ENCODE measurements around the gene PACS2. TPM values are rescaled to one million over a fixed set of nuclear protein-coding genes. Genes with fewer than 3 reads are reported as not detected.
A peak's percentile ranks its signal among the peaks of the same experiment; 100 is the strongest.

The PACS2 gene
- total RNA-seq, 2 donors from 2014 or later = 117 to 121 TPM

- Mint-ChIP-seq H3K27me3 (ENCODE audit: insufficient read depth) (peaks cover 12% of the 10 kb centered on the region), H3K9me3 (no peaks in the 10 kb centered on the region), H3K27ac (peak within 1 kb of the TSS; percentile 90), H3K4me1 (peaks cover 8% of the 10 kb centered on the region), H3K4me3 (peak within 1 kb of the TSS; percentile 85), H3K36me3 (ENCODE audit: low read depth) (peaks cover 15% of the 10 kb centered on the region)
- TF ChIP-seq, protein P1, sequence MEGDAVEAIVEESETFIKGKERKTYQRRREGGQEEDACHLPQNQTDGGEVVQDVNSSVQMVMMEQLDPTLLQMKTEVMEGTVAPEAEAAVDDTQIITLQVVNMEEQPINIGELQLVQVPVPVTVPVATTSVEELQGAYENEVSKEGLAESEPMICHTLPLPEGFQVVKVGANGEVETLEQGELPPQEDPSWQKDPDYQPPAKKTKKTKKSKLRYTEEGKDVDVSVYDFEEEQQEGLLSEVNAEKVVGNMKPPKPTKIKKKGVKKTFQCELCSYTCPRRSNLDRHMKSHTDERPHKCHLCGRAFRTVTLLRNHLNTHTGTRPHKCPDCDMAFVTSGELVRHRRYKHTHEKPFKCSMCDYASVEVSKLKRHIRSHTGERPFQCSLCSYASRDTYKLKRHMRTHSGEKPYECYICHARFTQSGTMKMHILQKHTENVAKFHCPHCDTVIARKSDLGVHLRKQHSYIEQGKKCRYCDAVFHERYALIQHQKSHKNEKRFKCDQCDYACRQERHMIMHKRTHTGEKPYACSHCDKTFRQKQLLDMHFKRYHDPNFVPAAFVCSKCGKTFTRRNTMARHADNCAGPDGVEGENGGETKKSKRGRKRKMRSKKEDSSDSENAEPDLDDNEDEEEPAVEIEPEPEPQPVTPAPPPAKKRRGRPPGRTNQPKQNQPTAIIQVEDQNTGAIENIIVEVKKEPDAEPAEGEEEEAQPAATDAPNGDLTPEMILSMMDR (conservative IDR thresholded peaks at IDR 0.05) = no peak
- Histone ChIP-seq H3K27me3 (ENCODE audit: control insufficient read depth, insufficient read depth, low read length, poor library complexity, severe bottlenecking) (peaks cover 2% of the 10 kb centered on the region), H3K4me3 (ENCODE audit: low read length) (peak within 1 kb of the TSS; percentile 88), H3K36me3 (ENCODE audit: control insufficient read depth, insufficient read depth, low read length) (peaks cover 19% of the 10 kb centered on the region), H3K9me3 (ENCODE audit: control insufficient read depth, low read length) (no peaks in the 10 kb centered on the region), H3K4me1 (ENCODE audit: control insufficient read depth, insufficient read depth, low read length) (peaks cover 4% of the 10 kb centered on the region), H3K27ac (ENCODE audit: low read depth, low read length) (no peak within 1 kb of the TSS), H3K9ac (ENCODE audit: extremely low read depth, low read length, poor library complexity, severe bottlenecking) (peak within 1 kb of the TSS; percentile 76)
- DNase-seq = peak; percentile 60
- 8 to 22% methylated on average over 10 to 96 of the region's 96 CpGs for WGBS, 2 experiments (ENCODE audit: insufficient coverage in 1 of 2, insufficient read length in 1 of 2)
Measured at GRCh38 chr14:105419195-105420091, 104.9 kb downstream of the PACS2 start, which contains the start of gene MTA1. Gene MTA1 (plus strand): TSS chr14:105419827. CDS start chr14:105420036, 209 bp downstream.

DNA sequence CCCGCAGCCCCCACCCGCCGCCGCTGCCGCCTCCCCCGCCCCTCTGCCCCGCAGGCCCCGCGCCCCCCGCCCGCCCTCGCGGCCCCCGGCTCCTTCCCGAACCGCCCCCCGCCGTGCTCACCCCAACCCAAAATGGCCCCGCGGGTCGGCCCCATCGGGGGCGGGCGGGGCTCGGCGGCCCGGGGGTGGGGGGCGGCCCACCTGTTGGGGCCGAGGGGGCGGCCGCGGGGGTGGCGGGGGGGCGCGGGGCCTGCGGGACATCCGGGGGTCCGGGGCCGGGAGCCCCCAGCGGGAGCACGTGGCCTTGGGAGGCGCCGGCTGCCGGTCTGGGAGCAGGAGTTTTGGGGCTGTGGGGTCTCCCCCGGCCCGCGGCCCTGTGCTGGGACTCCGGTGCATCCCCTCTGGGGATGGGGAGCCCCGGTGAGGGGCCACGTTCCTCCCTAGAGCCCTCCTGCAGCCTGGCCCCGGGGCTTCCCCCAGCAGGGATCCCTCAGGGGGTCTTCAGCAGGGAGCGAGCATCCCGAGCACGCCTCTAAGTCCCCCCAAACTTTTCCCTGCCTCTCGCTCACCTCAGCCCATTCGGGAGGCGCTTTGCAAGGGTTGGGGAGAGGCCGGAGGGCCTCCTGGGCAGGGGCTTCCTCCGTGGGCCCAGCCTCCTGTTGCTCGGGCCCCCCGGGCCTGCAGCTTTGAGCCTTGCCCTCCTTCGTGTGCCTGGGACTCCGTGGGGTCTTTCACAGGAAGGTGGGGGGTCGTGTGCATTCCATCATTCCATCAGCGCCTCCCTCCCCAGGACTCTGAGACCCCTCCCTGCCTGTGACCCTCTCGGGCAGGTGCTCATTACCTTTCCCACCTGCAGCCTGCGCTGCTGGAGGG lies 105.8 kb downstream of the PACS2 start:
- 2 to 3% methylated on average over 12 to 57 of the region's 67 CpGs for WGBS, 2 experiments (ENCODE audit: insufficient coverage in 1 of 2, insufficient read length in 1 of 2)
- Mint-ChIP-seq H3K27ac (peak overlapping the region; percentile 90), H3K4me3 (peak overlapping the region; percentile 85), H3K4me1 (peaks cover 6% of the 10 kb centered on the region), H3K9me3 (no peaks in the 10 kb centered on the region), H3K27me3 (ENCODE audit: insufficient read depth) (peaks cover 8% of the 10 kb centered on the region), H3K36me3 (ENCODE audit: low read depth) (peaks cover 23% of the 10 kb centered on the region)
- no peaks in the 10 kb centered on the region for H3K27me3 ChIP-seq (ENCODE audit: control insufficient read depth, insufficient read depth, low read length, poor library complexity, severe bottlenecking)
- H3K4me1 ChIP-seq (ENCODE audit: control insufficient read depth, insufficient read depth, low read length) = peaks cover 4% of the 10 kb centered on the region
- peak overlapping the region; percentile 76 for H3K9ac ChIP-seq (ENCODE audit: extremely low read depth, low read length, poor library complexity, severe bottlenecking)
- H3K36me3 ChIP-seq (ENCODE audit: control insufficient read depth, insufficient read depth, low read length) = peaks cover 19% of the 10 kb centered on the region
- no peak for DNase-seq
- TF ChIP-seq, protein P1 (conservative IDR thresholded peaks at IDR 0.05) = no peak
- H3K4me3 ChIP-seq (ENCODE audit: low read length) = peak overlapping the region; percentile 88
- no peak overlapping the region for H3K27ac ChIP-seq (ENCODE audit: low read depth, low read length)
- no peaks in the 10 kb centered on the region for H3K9me3 ChIP-seq (ENCODE audit: control insufficient read depth, low read length)

- peak overlapping the region; percentile 88 for H3K4me3 ChIP-seq (ENCODE audit: low read length)
- H3K27ac ChIP-seq (ENCODE audit: low read depth, low read length) = peak overlapping the region; percentile 17
- TF ChIP-seq, protein P1 (conservative IDR thresholded peaks at IDR 0.05) = no peak
- Mint-ChIP-seq H3K36me3 (ENCODE audit: low read depth) (peaks cover 30% of the 10 kb centered on the region), H3K4me3 (peak overlapping the region; percentile 85), H3K4me1 (peaks cover 6% of the 10 kb centered on the region), H3K27me3 (ENCODE audit: insufficient read depth) (peaks cover 6% of the 10 kb centered on the region), H3K27ac (peak overlapping the region; percentile 90), H3K9me3 (no peaks in the 10 kb centered on the region)
- peak overlapping the region; percentile 76 for H3K9ac ChIP-seq (ENCODE audit: extremely low read depth, low read length, poor library complexity, severe bottlenecking)
- peaks cover 22% of the 10 kb centered on the region for H3K36me3 ChIP-seq (ENCODE audit: control insufficient read depth, insufficient read depth, low read length)
- no peaks in the 10 kb centered on the region for H3K27me3 ChIP-seq (ENCODE audit: control insufficient read depth, insufficient read depth, low read length, poor library complexity, severe bottlenecking)
- H3K4me1 ChIP-seq (ENCODE audit: control insufficient read depth, insufficient read depth, low read length) = peaks cover 4% of the 10 kb centered on the region
- DNase-seq = no peak
- no peaks in the 10 kb centered on the region for H3K9me3 ChIP-seq (ENCODE audit: control insufficient read depth, low read length)
- 70 to 93% methylated on average over 3 to 23 of the region's 23 CpGs for WGBS, 2 experiments (ENCODE audit: insufficient coverage in 1 of 2, insufficient read length in 1 of 2)
Measured at GRCh38 chr14:105420974-105421674, 106.6 kb downstream of the PACS2 start.
